HG02759 (cell line): ENCODE data around the gene HCK.

ENCODE experiments used
- ATAC-seq: cut with Tn5 transposase; IDR thresholded peaks from one replicate; pipeline ENCODE4 v1.9.1; 2021; ENCODE audit warnings: mild to moderate bottlenecking, moderate library complexity; ENCODE audit not compliant: unreplicated experiment

HCK gene

GRCh38 chr20:32125506-32125905 lies 73.5 kb downstream of the HCK start:
- ATAC-seq: no peak

GRCh38 chr20:32126919-32127318 lies 74.9 kb downstream of the HCK start:
- ATAC-seq: no peak

GRCh38 chr20:32127347-32127746 lies 75.3 kb downstream of the HCK start:
- ATAC-seq: no peak

- no peak for ATAC-seq
These were observed 76.1 kb downstream of the HCK start for GRCh38 chr20:32128167-32128566.

GRCh38 chr20:32129863-32130262 lies 77.8 kb downstream of the HCK start:
- no peak for ATAC-seq

DNA sequence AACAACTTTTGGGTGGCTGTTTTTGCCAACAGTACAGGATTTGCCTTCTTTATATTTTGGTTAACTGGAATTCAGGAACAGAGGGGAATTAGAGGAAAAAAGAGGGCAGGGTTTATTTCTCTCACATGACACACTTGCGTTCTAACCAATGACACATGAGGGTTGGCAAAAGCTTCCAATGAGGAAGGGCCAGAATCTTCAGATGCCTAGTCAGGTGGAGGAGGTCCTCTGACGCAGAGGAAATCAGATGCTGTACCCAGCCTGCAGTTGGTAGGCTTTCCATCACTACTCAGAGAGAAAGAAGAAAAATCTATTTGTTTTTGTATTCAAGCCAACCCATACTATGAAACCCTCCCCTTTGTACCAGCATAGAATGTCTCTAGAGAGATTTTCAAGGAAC lies 78.3 kb downstream of the HCK start:
- no peak for ATAC-seq

- ATAC-seq: no peak
These were observed 78.9 kb downstream of the HCK start for GRCh38 chr20:32130965-32131364.

- peak; percentile 64 for ATAC-seq
These were observed 81.0 kb downstream of the HCK start for GRCh38 chr20:32132911-32133549.

GRCh38 chr20:32134026-32134425 lies 82.0 kb downstream of the HCK start:
- ATAC-seq: no peak

DNA sequence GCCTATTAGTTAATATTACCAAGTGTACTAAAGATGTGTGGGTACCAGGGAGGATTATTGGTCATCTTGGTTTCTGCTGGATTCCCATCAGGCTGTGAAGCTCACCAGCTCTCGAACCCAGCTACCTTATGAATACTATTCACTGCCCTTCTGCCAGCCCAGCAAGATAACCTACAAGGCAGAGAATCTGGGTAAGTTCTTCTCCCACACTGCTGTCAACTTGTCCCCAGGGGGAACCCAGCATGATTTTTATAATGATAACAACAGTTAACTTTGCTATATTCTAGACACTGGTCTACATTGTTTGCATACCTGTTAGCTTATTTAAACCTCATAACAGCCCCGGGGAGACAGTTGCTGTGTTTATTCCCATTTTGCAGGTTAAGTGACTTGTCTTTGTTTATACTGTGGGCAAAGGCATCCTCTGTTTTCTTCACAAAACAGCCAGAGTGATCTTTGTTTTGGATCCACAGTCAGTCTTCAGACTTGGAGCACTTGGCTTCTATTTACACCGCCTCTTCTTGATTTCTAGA lies 84.0 kb downstream of the HCK start:
- ATAC-seq: no peak

GRCh38 chr20:32138921-32139320 lies 86.9 kb downstream of the HCK start:
- ATAC-seq: no peak

DNA sequence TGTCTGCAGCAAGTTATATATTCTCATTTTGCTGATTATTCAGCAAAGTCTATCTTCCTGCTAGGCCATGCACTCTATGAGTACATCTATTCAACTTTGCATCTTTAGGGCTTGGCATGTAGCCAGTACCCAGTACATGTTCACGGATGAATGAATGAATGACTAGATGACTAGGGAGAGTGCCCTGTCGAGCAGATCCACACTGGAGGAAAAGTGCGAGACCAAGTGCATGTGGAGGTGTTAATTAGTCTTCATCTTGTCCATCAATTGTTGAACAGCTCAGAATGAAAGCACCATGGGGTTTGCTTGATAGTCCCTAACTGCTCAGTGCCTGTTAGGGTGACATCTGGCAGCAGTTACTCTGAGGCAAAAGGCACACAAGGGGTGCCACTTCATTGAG lies 87.9 kb downstream of the HCK start:
- no peak for ATAC-seq

- no peak for ATAC-seq
These were observed 88.6 kb downstream of the HCK start for GRCh38 chr20:32140603-32141002.

- ATAC-seq: no peak
These were observed 89.5 kb downstream of the HCK start for GRCh38 chr20:32141465-32141980.

- ATAC-seq: no peak
These were observed 90.0 kb downstream of the HCK start for GRCh38 chr20:32142088-32142487.

DNA sequence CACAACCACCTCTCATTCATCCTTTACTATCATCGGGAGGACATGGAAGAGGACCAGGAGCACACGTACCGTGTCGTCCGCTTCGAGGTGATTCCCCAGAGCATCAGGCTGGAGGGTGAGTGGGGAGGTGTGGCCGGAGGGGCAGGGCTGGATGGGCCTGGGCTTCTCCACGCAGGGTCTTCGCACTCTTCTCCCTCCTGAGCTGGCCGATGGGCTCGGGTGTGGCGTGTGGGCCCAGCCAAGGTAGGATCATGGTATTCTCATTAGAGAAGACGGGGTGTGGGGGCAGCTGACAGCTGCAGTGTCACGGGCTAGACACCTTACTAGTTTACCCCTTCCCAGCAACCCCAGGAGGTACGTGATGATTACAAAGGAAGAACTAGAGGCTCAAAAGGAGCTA lies 90.9 kb downstream of the HCK start:
- ATAC-seq: no peak

DNA sequence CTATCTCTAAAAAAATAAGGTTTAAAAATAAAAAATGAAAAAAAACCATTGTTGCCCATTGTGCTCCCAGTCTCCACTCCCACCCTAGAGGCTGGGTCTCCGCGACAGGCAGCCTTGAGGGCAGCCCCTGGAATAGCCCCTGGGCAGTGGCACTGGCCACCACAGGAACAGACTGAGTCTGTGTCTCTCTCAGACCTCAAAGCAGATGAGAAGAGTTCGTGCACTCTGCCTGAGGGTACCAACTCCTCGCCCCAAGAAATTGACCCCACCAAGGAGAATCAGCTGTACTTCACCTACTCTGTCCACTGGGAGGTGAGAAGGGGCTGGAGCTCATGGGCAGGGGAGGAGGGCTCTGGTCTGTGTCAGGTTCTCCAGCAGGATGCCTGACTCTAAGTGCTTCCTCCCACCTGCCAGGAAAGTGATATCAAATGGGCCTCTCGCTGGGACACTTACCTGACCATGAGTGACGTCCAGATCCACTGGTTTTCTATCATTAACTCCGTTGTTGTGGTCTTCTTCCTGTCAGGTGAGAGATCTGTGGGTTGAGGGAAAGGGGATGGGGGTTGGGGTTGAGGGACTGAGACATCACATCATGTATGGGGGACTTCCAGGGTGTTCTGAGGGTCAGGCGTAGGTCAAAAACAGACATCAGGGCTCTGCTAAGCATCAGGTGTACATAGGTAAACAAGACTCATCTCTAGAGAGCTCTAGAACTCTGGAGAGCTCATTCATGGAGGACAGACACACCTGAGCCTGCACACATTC lies 93.0 kb downstream of the HCK start:
- no peak for ATAC-seq

GRCh38 chr20:32149566-32150170 lies 97.6 kb downstream of the HCK start:
- no peak for ATAC-seq

GRCh38 chr20:32150291-32150848 lies 98.3 kb downstream of the HCK start:
- no peak for ATAC-seq
